Stimulated activated CD4-positive, alpha-beta T cell treated with anti-CD3 and anti-CD28 coated beads, Interleukin-12 subunit alpha, Interleukin-12 subunit beta, amount 100 ng/mL, for 4 hours (primary cell): Measurements from ENCODE around the gene SLC22A25.
"Not testable (repeated sequence)": the region's sequence is repeated elsewhere in the genome, so short reads cannot be mapped to it uniquely, and the experiment has no call there.

ENCODE experiments used
- DNase-seq: peaks from one replicate; pipeline ENCODE4 v3.0.0-alpha.2; 2020

Gene SLC22A25

GRCh38 chr11:63243533-63243932 is at the start of gene SLC22A25:
Gene SLC22A25 (minus strand): TSS chr11:63243599. CDS start chr11:63229652, 13,947 bp downstream.
- DNase-seq, result no peak

GRCh38 chr11:63290285-63290684 is 46.9 kb upstream of the SLC22A25 start:
- no peak for DNase-seq

- no peak for DNase-seq
Observed at GRCh38 chr11:63289658-63290057, 46.3 kb upstream of the SLC22A25 start.

GRCh38 chr11:63282579-63282978 is 39.2 kb upstream of the SLC22A25 start:
- no peak for DNase-seq

- no peak for DNase-seq
Observed at GRCh38 chr11:63280920-63281319, 37.5 kb upstream of the SLC22A25 start.

GRCh38 chr11:63277345-63277943 is 34.0 kb upstream of the SLC22A25 start:
- DNase-seq, result no peak

- DNase-seq, result no peak
Observed at GRCh38 chr11:63274776-63275175, 31.4 kb upstream of the SLC22A25 start.

GRCh38 chr11:63273685-63274084 is 30.3 kb upstream of the SLC22A25 start:
- no peak for DNase-seq

- no peak for DNase-seq
Observed at GRCh38 chr11:63262547-63262946, 19.1 kb upstream of the SLC22A25 start.

GRCh38 chr11:63251312-63251711 is 7.9 kb upstream of the SLC22A25 start:
- DNase-seq, result no peak

- no peak for DNase-seq
Observed at GRCh38 chr11:63250162-63251050, 7.0 kb upstream of the SLC22A25 start.

- DNase-seq, result no peak
Observed at GRCh38 chr11:63248966-63249365, 5.6 kb upstream of the SLC22A25 start.

GRCh38 chr11:63247237-63248002 is 4.0 kb upstream of the SLC22A25 start:
- DNase-seq, result not testable (repeated sequence)

GRCh38 chr11:63246045-63246444 is 2.6 kb upstream of the SLC22A25 start:
- DNase-seq, result no peak

- DNase-seq, result no peak
Observed at GRCh38 chr11:63244862-63245261, 1.5 kb upstream of the SLC22A25 start.

GRCh38 chr11:63242089-63242781 is 1.2 kb downstream of the SLC22A25 start:
- no peak for DNase-seq

GRCh38 chr11:63240791-63241379 is 2.5 kb downstream of the SLC22A25 start:
- DNase-seq, result no peak

- no peak for DNase-seq
Observed at GRCh38 chr11:63240098-63240497, 3.3 kb downstream of the SLC22A25 start.

GRCh38 chr11:63239254-63239653 is 4.1 kb downstream of the SLC22A25 start:
- no peak for DNase-seq

GRCh38 chr11:63237413-63237812 is 6.0 kb downstream of the SLC22A25 start:
- DNase-seq, result no peak

- DNase-seq, result not testable (repeated sequence)
Observed at GRCh38 chr11:63235471-63236461, 7.6 kb downstream of the SLC22A25 start.
